ES-I3 (cell line): ENCODE measurements around the gene ILF2.

Source experiments
- H3K36me3 ChIP-seq: 2 replicates; pipeline ENCODE4 v1.6.1; 2013; ENCODE audit warnings: mild to moderate bottlenecking, low read length, control low read depth, moderate library complexity; ENCODE audit not compliant: insufficient read depth
- H3K4me1 ChIP-seq: 2 replicates; pipeline ENCODE4 v1.6.1; 2013; ENCODE audit warnings: mild to moderate bottlenecking, control low read depth, low read length; ENCODE audit not compliant: insufficient read depth
- H3K9ac ChIP-seq: 2 replicates; pipeline ENCODE4 v1.6.1; 2013; ENCODE audit warnings: low read depth, mild to moderate bottlenecking, low read length, moderate library complexity
- H3K9me3 ChIP-seq: 2 replicates; pipeline ENCODE4 v1.6.1; 2013; ENCODE audit warnings: mild to moderate bottlenecking, low read length, moderate library complexity; ENCODE audit not compliant: control insufficient read depth, insufficient read depth

ILF2 gene

GRCh38 chr1:153616917-153617311 is 53.9 kb downstream of the ILF2 start:
- H3K9ac ChIP-seq: no peak overlapping the region
- peaks cover 15% of the 10 kb centered on the region; the same call in 1 of the 2 replicates for H3K4me1 ChIP-seq
- H3K36me3 ChIP-seq: no peaks in the 10 kb centered on the region; the same call in 1 of the 2 replicates
- H3K9me3 ChIP-seq: no peaks in the 10 kb centered on the region

- Histone ChIP-seq H3K9ac (no peak within 1 kb of the TSS), H3K9me3 (no peaks in the 10 kb centered on the region), H3K4me1 (peaks cover 20% of the 10 kb centered on the region; the same call in 1 of the 2 replicates), H3K36me3 (no peaks in the 10 kb centered on the region; the same call in 1 of the 2 replicates)
Observed at GRCh38 chr1:153616144-153616916, 54.5 kb downstream of the ILF2 start, which contains the start of gene S100A14. Gene S100A14, minus strand, starts transcription at chr1:153616325. Its CDS starts 467 bp downstream, at chr1:153615858.

GRCh38 chr1:153615406-153615805 is 55.4 kb downstream of the ILF2 start:
- Histone ChIP-seq H3K9ac (no peak overlapping the region), H3K9me3 (no peaks in the 10 kb centered on the region), H3K36me3 (no peaks in the 10 kb centered on the region; the same call in 1 of the 2 replicates), H3K4me1 (peaks cover 22% of the 10 kb centered on the region; the same call in 1 of the 2 replicates)

GRCh38 chr1:153614906-153615305 is 55.9 kb downstream of the ILF2 start:
- H3K9ac ChIP-seq: no peak overlapping the region
- H3K4me1 ChIP-seq: peaks cover 27% of the 10 kb centered on the region
- H3K9me3 ChIP-seq: no peaks in the 10 kb centered on the region
- H3K36me3 ChIP-seq: no peaks in the 10 kb centered on the region; the same call in 1 of the 2 replicates

- peaks cover 33% of the 10 kb centered on the region for H3K4me1 ChIP-seq
- H3K9me3 ChIP-seq: no peaks in the 10 kb centered on the region
- no peaks in the 10 kb centered on the region; the same call in 1 of the 2 replicates for H3K36me3 ChIP-seq
- no peak overlapping the region for H3K9ac ChIP-seq
Observed at GRCh38 chr1:153614189-153614900, 56.4 kb downstream of the ILF2 start.

- peaks cover 34% of the 10 kb centered on the region for H3K4me1 ChIP-seq
- 0 out of 2 replicates have a peak overlapping the region, but pooled peaks have one; percentile 58 for H3K9ac ChIP-seq
- no peaks in the 10 kb centered on the region for H3K9me3 ChIP-seq
- H3K36me3 ChIP-seq: no peaks in the 10 kb centered on the region
Observed at GRCh38 chr1:153613406-153613805, 57.4 kb downstream of the ILF2 start.

- Histone ChIP-seq H3K9me3 (no peaks in the 10 kb centered on the region), H3K36me3 (no peaks in the 10 kb centered on the region), H3K9ac (peak within 1 kb of the TSS; percentile 58; the same call in 1 of the 2 replicates), H3K4me1 (peaks cover 37% of the 10 kb centered on the region)
Observed at GRCh38 chr1:153612755-153613331, 58.0 kb downstream of the ILF2 start, which contains the start of gene S100A16. Gene S100A16, minus strand, starts transcription at chr1:153613137. Its CDS starts 4,986 bp downstream, at chr1:153608151.

- Histone ChIP-seq H3K36me3 (no peaks in the 10 kb centered on the region), H3K9ac (peak overlapping the region; percentile 58; the same call in 1 of the 2 replicates), H3K9me3 (no peaks in the 10 kb centered on the region), H3K4me1 (peaks cover 42% of the 10 kb centered on the region)
Observed at GRCh38 chr1:153612111-153612754, 58.6 kb downstream of the ILF2 start.
